ENCODE results near the gene HINFP.
"Not testable (repeated sequence)": the region's sequence is repeated elsewhere in the genome, so short reads cannot be mapped to it uniquely, and the experiment has no call there.

Gene HINFP

GRCh38 chr11:119158467-119158866 is 37.1 kb downstream of the HINFP start:
- no peak for DNase-seq

GRCh38 chr11:119160151-119160550 is 38.8 kb downstream of the HINFP start:
- no peak for DNase-seq

- no peak for DNase-seq
Observed at GRCh38 chr11:119161871-119162270, 40.5 kb downstream of the HINFP start.

GRCh38 chr11:119166368-119167076 is 45.1 kb downstream of the HINFP start:
- DNase-seq: no peak

- DNase-seq: not testable (repeated sequence)
Observed at GRCh38 chr11:119167077-119167458, 45.7 kb downstream of the HINFP start.

GRCh38 chr11:119167933-119168332 is 46.6 kb downstream of the HINFP start:
- DNase-seq: no peak

GRCh38 chr11:119168471-119169281 is 47.3 kb downstream of the HINFP start, which contains the start of gene NLRX1:
Gene NLRX1, plus strand, starts transcription at chr11:119168725. Its CDS starts 2,679 bp downstream, at chr11:119171404.
- peak; percentile 95 for DNase-seq

- DNase-seq: peak; percentile 79
Observed at GRCh38 chr11:119169282-119169719, 47.9 kb downstream of the HINFP start.

- peak; percentile 77 for DNase-seq
Observed at GRCh38 chr11:119172513-119172912, 51.1 kb downstream of the HINFP start.

- no peak for DNase-seq
Observed at GRCh38 chr11:119173453-119173852, 52.1 kb downstream of the HINFP start.

- no peak for DNase-seq
Observed at GRCh38 chr11:119175493-119176077, 54.2 kb downstream of the HINFP start.

GRCh38 chr11:119178166-119178680 is 56.8 kb downstream of the HINFP start:
- no peak for DNase-seq

GRCh38 chr11:119179342-119179741 is 58.0 kb downstream of the HINFP start:
- no peak for DNase-seq

GRCh38 chr11:119179983-119180382 is 58.6 kb downstream of the HINFP start:
- DNase-seq: no peak

- DNase-seq: no peak
Observed at GRCh38 chr11:119180729-119181676, 59.6 kb downstream of the HINFP start.

- no peak for DNase-seq
Observed at GRCh38 chr11:119181677-119182412, 60.5 kb downstream of the HINFP start.

- DNase-seq: not testable (repeated sequence)
Observed at GRCh38 chr11:119184399-119184798, 63.0 kb downstream of the HINFP start.

All from hematopoietic multipotent progenitor cell treated with erythropoietin and hydrocortisone succinate and interleukin-3 and kit ligand, for 4 days (in vitro differentiated cells).